HG03460 (cell line): ENCODE data around the gene PGM5.
A peak's percentile ranks its signal among the peaks of the same experiment; 100 is the strongest.
"Not testable (repeated sequence)": the region's sequence is repeated elsewhere in the genome, so short reads cannot be mapped to it uniquely, and the experiment has no call there.

Experiments
- ATAC-seq: cut with Tn5 transposase; IDR thresholded peaks from one replicate; pipeline ENCODE4 v1.9.1; 2021; ENCODE audit not compliant: unreplicated experiment

Gene PGM5

DNA sequence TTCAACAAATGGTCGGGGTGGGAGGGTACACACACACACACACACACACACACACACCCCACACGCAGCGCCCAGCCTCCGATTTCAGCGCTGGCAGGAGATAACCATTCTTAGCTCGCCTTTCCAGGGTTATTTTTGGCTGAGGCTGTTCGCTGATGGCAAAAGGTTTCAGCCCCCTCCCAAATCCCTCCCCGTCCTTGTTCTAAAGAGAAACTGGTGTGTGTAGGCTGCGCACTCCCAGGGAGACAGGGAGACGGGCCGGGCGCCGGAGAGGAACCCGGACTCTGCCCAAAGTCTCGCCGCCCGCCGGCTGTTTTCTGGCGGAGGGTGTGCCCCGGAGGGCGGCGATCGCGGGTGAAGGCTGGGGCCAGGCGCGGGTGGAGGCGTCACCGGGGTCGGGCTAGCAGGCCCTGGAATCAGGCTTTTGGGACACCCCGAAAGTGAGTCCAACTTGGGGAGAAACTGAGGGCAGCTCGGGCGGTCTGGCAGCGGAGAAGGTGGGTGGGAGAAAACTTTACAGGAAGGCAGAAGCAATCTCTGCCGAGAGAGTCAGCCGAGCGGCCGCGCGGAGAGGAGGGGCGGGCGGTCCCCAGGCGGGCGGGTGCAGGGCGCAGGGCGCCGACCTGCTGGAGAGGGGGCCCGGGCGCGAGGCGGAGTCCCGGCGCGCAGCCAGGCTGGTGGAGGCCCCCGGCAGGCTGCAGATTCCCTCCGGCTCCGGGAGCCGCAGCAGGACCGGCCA is at the start of gene PGM5:
Gene PGM5, plus strand, starts transcription at position 232 of the 739 bp plus-strand sequence. CDS start 517 bp downstream, outside the sequence.
- ATAC-seq = not testable (repeated sequence)

DNA sequence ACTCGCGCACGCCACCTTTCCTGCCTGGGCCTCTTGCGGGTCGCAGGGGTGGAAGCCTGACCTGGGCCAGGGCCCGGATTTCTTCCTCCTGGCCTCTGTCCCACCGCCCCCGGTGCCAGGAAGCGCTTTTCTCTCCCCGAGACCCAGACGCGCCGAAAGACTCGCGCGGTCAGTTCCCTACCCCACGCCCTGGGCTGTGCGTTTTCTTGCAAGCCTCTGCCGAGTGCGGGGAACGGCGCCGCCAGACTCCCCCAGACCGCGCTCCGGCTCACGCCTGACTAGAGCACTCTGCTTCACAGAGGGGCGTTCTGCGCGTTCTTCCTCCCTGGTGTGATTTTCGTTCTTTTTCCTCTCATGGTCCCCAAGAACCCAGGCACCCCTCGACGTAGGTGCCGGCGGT is 49.3 kb upstream of the PGM5 start:
- ATAC-seq = not testable (repeated sequence)

GRCh38 chr9:68307654-68308053 is 48.8 kb upstream of the PGM5 start:
- ATAC-seq = not testable (repeated sequence)

DNA sequence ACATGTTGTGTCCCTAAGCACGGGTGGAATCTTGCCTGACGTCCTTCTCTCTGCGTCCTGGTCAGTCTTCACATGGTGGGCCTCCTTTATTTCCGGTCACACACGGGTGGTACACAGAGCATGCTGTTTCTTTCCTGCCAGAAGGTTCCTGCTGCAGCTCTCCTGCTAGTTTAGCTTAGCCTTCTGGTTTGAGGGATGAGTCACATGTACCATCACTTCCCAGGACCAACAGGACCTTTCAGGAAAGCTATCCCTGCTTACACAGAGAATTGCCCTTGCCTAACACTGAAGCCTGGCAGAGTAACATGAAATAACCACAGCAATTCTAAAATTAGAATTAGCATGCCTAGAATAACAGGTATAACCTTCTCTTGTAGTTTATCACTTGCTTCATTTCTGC is 45.2 kb upstream of the PGM5 start:
- not testable (repeated sequence) for ATAC-seq

DNA sequence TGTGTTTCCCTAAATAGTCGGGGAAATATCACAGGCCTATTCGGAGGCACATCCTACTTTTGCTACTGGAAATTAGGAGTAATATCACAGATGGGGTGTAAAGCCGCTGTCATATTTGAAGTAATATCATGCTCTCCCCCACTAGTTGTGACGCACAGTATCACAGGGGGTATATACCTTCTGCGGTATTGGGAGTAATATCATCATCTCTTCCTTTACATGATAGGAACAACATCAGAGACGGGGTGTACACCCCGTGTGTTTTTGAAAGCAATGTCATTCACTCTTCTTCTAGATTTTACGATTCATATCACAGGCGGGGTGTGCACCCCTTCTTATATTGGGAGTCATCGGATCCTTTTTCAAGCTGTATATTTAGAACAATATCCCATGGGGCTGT is 38.2 kb upstream of the PGM5 start:
- not testable (repeated sequence) for ATAC-seq

- not testable (repeated sequence) for ATAC-seq
Measured at GRCh38 chr9:68323749-68324148, 32.7 kb upstream of the PGM5 start.

DNA sequence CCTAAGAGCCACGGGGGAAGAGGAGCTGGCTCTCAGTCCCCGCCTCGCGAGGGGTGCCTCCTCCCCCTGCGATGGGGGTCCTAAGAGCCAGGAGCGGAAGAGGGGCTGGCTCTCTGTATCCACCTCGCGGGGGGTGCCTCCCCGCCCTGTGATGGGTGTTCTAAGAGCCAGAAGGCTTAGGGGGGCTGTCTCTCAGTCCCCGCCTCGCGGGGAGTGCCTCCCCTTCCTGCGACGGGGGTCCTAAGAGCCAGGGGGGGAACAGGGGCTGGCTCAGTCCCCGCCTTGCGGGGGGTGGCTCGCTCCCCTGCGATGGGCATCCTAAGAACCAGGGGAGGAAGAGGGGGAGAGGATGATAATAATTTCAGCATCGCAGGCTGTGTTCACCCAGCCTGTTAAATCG is 31.9 kb upstream of the PGM5 start:
- ATAC-seq = not testable (repeated sequence)

DNA sequence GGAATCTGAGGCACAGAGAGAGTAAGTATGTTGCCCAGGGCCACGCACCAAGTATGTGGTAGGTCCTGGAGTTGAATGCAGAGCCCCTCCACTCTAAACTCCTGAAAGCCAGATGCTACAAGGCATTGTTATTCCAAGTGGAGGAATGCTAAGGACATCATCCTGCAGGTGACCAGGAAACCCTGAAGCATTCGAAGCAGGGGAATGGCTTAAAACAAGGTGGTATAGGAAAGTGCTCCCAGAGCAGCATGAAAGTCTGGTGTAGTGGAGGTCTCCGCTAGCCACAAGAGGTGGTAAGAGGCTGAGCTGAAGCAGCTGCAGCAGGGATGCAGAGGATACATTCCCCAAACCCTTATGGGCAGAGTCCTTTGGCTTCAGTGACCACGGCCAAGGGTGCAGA is 27.3 kb upstream of the PGM5 start:
- ATAC-seq = not testable (repeated sequence)

DNA sequence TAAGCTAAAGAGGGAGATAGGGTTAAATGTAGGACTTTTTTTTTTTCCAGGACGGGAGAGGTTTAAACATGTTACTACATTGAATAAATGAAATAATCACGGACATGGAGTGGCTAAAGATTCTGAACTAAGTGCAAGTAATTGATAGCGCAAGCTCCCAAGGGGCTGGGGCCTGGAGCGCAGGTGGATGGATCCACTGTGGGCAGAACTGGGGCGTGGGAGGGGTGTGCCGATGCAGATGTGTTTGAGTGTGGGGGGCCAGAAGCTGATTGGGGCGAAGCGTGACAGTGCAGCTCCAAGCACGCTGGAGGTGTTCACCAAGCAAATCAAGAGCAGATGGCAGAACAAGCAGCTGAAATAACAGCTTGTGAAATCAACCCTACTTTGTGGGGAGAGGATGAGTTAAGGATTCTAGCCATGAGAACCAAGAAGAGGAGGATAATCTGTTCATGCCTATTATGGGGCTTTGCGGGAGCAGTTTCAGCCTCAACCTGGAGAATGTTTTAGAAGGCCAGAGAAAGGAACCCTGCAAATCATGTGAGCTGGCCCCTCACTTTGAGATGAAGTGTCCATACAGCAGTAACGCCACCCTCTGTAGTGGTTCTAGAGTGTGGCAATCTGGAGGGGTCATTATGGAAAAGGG is 25.8 kb upstream of the PGM5 start:
- ATAC-seq = not testable (repeated sequence)

- ATAC-seq = not testable (repeated sequence)
Measured at GRCh38 chr9:68332122-68332521, 24.3 kb upstream of the PGM5 start.

- ATAC-seq = not testable (repeated sequence)
Measured at GRCh38 chr9:68335935-68336334, 20.5 kb upstream of the PGM5 start.

GRCh38 chr9:68336639-68337339 is 19.6 kb upstream of the PGM5 start:
- not testable (repeated sequence) for ATAC-seq

GRCh38 chr9:68338000-68338399 is 18.4 kb upstream of the PGM5 start:
- not testable (repeated sequence) for ATAC-seq

GRCh38 chr9:68342265-68343025 is 14.0 kb upstream of the PGM5 start:
- ATAC-seq = peak; percentile 78

DNA sequence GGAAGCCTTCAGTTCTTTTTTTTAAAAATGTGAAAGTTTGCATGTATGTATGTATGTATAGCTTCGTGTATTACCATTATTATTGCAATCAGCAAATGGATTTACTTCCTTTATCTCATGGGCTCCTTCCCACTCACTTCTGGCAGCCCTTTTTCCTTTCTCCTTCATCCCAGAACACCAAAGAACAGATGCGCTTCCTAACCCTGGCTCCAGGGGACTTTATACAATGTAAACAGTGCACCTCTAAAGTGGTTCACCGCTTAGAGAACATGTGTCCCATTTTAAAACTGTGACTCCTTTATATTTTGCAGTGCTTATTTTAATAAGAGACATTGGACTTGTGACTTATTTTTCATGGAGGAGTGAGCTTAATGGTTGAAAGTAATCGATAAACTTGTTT is 13.2 kb upstream of the PGM5 start:
- not testable (repeated sequence) for ATAC-seq

DNA sequence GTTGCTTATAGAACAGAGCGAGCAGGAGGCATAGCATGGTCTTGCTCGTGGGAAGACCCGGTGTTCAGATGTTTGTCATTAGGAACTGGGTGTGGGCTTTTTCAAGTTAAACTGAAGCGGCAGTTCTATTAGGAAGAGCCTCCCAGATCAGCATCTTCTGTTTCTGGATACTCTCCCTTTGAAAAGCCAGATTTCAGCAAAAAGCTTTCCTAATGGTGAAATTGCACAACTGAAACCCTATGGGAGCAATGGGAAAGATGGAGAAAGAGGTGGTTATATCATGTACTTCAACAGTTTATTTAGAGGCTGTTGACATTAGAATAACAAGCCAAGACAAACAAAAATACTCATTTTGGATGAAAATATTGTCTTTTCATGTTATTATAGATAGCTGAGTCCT is 12.4 kb upstream of the PGM5 start:
- not testable (repeated sequence) for ATAC-seq

GRCh38 chr9:68351689-68352088 is 4.7 kb upstream of the PGM5 start:
- ATAC-seq = not testable (repeated sequence)

GRCh38 chr9:68355993-68356379 is 425 bp upstream of the PGM5 start:
- not testable (repeated sequence) for ATAC-seq

DNA sequence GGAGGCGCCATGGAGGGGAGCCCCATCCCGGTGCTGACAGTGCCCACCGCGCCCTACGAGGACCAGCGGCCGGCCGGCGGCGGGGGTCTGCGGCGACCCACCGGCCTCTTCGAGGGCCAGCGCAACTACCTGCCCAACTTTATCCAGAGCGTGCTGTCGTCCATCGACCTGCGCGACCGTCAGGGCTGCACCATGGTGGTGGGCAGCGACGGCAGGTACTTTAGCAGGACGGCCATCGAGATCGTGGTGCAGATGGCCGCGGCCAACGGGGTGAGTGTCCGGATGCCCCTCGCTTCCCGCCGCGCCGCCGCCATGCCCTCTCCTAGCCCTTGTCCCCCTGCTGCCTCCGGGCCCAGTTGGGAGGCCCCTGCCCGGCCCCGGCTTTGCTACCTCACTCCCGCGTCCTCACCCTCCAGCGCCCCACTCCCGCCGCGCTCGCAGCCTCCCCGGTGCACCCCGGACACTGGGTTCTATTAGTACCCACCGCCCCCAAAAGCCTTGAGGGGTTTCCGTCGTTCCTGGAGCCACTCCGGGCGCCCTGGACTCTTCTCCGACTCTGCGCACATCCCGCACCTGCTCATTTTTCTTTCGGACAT is 806 bp downstream of the PGM5 start:
- ATAC-seq = not testable (repeated sequence)

DNA sequence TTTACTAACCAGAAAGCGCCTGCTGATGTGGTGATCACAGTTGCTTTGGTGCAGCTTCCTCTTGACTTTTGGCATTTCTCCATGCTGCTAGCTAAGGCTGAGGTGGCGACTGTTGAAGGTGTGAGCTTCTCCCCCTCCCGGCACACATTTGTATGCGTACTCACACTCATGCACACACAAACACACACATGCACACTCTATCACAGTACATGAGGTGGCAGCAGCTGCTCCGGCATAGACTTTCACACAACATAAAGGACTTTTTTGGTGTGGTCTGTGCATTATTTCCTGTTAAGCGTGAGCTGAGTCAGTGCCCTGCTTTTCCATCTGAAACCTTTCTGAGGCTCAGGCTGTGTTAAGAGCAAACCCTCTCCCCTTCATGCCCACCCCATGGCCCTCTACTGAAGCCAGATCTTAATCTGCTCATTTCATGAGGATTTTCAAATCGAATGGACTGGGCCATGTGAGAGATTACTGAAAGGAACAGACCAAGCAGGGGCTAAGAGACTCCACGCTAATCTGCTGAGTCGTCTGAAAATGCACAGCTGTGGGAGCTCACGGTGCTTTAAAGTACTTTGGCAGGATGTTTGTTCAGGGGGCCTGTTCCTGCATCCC is 10.6 kb downstream of the PGM5 start:
- ATAC-seq = peak; percentile 57
